Right lobe of liver (tissue), 4 donors: ENCODE results near the gene COL17A1.

Experiments
- CTCF ChIP-seq, 4 donors: fragments of 200-600 bp in 3 of 4; fragments of 450-650 bp in 1 of 4; IDR thresholded peaks; one replicate each; pipeline versions ENCODE4 v1.5.1 to v1.8.0; 2016 to 2022; ENCODE audit warnings: antibody characterized with exemption in 4 of 4, mild to moderate bottlenecking in 2 of 4
- POLR2A ChIP-seq: fragments of 450-650 bp; IDR thresholded peaks from one replicate; pipeline ENCODE4 v1.6.1; 2017; ENCODE audit warnings: antibody characterized with exemption, mild to moderate bottlenecking
- donor health status: DM: no; HTN: no; CAD: no.
- donor health status: DM: no; HTN: no; CAD: no.
- donor health status: DM: no; HTN: yes; CAD: no.

GRCh38 chr10:103991393-103992128 is 94.1 kb downstream of the COL17A1 start:
- TF ChIP-seq CTCF (IDR thresholded peaks at IDR 0.05) = no peak
- TF ChIP-seq POLR2A = no peak
